Measurements from ENCODE around the gene FBXL7.

FBXL7 gene

GRCh38 chr5:15585128-15585527 is 85.1 kb downstream of the FBXL7 start:
- no peak for DNase-seq

- no peak for DNase-seq
Observed at GRCh38 chr5:15585841-15586591, 86.0 kb downstream of the FBXL7 start.

GRCh38 chr5:15587916-15588315 is 87.9 kb downstream of the FBXL7 start:
- no peak for DNase-seq

DNA sequence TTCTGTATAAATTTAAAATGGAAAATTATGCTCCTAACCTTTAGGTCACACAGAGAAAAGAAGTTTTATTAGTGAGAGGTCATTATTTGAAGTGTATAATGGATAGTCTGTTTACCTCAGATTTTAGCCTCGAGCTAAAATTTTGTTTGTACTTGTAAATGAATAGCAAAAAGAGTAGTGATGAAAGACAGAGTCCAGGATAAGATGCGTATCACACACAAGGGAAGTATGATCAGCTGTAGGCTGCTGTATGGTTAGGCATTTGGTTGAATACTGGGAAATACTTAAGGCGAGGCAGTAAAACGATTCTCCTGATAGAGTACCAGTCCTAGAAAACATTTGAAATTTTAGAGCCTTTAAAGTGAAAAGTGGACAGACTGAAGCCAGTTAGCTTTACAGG is 92.7 kb downstream of the FBXL7 start:
- no peak for DNase-seq

DNA sequence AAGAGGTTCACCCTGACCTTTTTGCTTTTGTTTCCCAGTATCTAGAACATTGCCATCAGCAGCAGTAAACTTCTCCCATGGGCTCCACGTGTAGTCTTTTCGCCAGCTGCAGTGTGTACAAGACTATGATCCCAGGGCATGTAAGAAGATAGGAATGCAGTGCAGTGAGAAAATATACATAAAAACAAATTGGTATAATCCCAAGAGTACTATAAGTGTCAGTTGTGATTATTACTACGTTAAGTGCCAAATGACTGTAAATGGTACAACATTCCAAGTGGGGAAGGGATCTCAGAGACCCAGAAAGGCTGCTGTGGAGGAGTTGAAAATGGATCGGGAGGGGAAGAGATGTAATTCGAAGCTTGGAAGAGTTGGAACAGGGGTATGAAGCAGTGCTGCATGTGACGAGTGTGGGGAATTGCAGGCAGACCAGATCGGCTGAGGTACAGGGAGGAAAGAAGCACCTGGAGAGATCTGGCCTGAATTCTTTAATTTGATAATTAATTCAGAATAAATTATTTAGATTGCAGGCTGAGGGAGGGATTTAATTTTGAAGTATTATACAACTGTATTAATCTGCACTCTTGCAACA is 95.1 kb downstream of the FBXL7 start:
- no peak for DNase-seq

GRCh38 chr5:15595929-15596328 is 95.9 kb downstream of the FBXL7 start:
- DNase-seq = no peak

DNA sequence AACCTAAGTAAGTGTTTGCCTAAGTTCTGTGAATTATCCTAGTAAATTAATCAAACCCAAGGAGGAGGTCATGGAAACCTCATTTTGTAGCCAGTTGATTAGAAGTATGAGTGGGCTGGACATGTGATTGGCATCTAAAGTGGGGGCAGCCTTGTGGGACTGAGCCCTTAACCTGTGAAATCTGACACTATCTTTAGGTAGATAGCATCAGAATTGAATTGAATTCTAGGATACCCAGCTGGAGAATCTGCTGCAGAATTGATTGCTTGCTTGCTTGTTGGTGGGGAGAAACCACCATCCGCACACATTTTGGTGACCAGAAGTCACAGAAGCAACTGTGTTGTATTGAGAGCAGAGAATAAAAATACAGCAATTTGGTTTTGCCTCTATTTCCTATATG is 97.0 kb downstream of the FBXL7 start:
- DNase-seq = no peak

DNA sequence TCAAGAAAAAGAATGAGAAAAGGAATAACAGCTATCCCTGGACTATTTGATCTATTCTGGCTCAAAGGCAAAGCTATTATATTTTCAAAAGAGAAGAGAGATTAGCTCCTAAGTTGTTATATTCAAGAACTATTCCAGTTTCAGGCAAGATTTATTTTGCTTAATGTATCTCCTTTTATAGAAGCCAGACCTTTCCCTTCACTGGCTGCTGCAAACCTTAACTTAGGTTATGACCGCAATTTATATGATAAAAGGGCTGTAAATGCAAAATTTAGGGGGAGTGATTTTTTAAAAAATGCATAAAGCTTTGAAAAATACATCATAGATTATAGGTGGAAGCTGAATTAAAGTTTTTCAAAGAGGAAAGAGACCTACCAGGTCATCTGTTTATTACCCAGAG is 97.8 kb downstream of the FBXL7 start:
- no peak for DNase-seq

- DNase-seq = no peak
Observed at GRCh38 chr5:15598294-15598902, 98.4 kb downstream of the FBXL7 start.

DNA sequence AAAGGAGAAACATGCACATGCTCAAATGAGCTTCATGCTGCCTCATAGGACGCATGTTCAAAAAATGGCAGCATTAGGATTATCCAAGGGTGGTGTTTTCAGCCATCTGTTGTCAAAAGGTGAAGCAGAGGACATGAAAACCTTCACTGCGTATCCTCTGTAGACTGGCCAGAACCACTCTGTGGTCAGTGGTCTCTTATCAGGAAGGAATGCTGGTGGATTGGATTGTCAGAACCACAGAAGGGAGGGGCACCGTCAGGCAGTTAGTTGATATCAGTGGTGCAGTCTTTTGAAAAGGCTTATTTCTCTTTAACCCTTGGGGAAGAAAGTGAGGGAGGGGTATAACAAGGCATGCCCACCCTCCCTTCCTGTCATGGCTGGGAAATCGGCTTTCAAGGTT is 100.1 kb downstream of the FBXL7 start:
- no peak for DNase-seq

DNA sequence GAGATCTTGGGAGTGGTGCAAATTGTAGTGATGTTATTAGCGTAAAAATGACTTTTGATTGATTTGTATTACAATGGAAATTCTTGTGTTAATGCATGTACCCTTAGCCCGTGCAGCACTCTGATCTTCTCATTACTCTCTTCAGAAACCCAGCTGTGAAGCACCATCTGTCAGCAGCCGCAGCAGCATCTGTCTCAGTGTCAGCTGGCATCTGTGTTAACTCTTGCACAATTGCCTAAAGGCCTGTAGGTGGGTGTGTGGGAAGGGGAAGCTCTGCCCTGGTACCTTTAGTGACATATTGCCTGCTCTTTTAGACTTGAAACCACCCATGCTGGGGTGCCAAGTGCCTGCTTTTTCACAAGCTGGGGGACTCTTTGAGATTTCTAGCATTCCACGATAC is 101.3 kb downstream of the FBXL7 start:
- DNase-seq = no peak

GRCh38 chr5:15601853-15602252 is 101.9 kb downstream of the FBXL7 start:
- DNase-seq = no peak

DNA sequence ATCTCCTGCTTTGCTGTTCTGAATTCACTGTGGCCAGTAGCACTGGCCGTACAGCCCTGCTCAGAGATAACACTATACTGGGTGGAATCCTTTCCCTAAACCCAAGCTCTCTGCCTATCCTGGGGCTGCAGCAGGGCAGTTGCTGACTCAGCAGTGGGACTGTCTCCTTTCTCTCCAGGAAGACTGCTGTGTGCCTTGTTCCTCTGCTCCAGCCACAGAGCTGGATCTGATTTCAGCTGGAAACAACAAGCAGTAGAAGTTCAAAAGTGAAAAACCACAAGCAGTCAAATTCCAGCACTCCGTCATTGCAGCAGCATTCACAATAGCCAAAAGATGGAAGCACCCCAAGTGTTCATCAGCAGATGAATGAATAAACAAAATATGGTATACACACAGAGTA is 105.0 kb downstream of the FBXL7 start:
- DNase-seq = no peak

- DNase-seq = no peak
Observed at GRCh38 chr5:15606197-15606596, 106.2 kb downstream of the FBXL7 start.

DNA sequence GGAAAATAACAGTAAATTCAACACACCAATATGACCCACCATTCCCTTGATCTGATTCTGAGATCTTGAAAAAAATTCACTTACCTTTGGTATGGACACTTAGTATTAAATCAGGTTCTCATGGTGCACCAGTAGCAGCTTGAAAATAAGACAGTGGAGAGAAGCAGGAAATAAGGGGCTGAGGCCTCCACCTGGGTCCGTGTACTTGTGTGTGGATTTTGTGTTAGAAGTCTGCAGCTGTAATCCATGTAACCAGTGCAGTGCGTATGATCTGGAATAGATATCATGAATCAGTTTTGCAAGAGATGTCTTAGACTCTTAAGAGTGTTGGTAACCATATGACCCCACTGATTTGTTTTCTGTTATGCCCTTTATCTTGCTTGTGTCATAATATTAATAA is 107.1 kb downstream of the FBXL7 start:
- DNase-seq = no peak

- DNase-seq = no peak
Observed at GRCh38 chr5:15609076-15609725, 109.2 kb downstream of the FBXL7 start.

GRCh38 chr5:15610216-15610615 is 110.2 kb downstream of the FBXL7 start:
- no peak for DNase-seq

- DNase-seq = no peak
Observed at GRCh38 chr5:15611008-15611407, 111.0 kb downstream of the FBXL7 start.

- DNase-seq = no peak
Observed at GRCh38 chr5:15612915-15613635, 113.1 kb downstream of the FBXL7 start.

- DNase-seq = no peak
Observed at GRCh38 chr5:15614679-15615078, 114.7 kb downstream of the FBXL7 start.

- DNase-seq = no peak
Observed at GRCh38 chr5:15615859-15616258, 115.9 kb downstream of the FBXL7 start.

DNA sequence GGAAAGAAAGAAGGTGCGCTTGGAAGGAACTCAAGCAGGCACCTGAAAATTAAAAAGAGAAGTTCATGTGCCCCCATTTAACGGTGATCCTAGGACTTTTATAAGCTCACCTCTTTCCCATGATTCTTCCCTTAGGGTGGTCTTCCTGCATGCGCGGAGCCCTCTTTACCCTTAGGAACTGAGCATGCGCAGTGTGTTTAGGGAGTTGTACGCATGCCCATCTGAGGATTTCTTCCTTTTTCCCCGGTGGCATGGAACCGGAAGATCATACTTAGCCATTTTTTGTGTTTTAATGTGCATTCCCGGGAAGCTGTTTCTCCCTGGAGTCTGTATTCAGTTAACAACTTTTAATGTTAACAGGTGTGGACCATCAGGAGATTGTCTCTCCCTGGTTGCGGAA is 119.0 kb downstream of the FBXL7 start:
- DNase-seq = no peak

DNA sequence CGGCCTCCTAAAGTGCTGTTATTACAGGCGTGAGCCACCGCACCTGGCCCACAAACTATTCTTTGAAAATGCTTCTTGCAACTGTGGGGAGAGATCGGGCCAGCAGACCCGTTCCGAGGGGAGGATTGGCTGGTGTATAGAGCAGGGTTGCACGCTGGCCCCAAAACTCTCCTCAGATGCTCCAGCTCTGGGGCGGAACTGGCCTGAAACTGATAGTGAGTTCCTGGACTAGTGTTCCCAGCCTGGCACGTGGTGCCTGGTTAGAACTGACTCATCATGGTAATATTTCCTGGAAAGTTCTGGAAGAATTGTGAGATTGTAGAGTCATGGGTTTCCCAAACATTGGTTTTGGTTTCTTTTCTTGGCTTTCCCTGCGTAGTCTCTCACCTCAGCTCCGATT is 120.5 kb downstream of the FBXL7 start:
- no peak for DNase-seq

All from activated CD8-positive, alpha-beta memory T cell treated with anti-CD3 and anti-CD28 coated beads, Interleukin-2, amount 50 U/mL, for 4 hours (primary cell).